ENCODE measurements around the gene ANKDD1B.
"Not testable (repeated sequence)": the region's sequence is repeated elsewhere in the genome, so short reads cannot be mapped to it uniquely, and the experiment has no call there.

The ANKDD1B gene

DNA sequence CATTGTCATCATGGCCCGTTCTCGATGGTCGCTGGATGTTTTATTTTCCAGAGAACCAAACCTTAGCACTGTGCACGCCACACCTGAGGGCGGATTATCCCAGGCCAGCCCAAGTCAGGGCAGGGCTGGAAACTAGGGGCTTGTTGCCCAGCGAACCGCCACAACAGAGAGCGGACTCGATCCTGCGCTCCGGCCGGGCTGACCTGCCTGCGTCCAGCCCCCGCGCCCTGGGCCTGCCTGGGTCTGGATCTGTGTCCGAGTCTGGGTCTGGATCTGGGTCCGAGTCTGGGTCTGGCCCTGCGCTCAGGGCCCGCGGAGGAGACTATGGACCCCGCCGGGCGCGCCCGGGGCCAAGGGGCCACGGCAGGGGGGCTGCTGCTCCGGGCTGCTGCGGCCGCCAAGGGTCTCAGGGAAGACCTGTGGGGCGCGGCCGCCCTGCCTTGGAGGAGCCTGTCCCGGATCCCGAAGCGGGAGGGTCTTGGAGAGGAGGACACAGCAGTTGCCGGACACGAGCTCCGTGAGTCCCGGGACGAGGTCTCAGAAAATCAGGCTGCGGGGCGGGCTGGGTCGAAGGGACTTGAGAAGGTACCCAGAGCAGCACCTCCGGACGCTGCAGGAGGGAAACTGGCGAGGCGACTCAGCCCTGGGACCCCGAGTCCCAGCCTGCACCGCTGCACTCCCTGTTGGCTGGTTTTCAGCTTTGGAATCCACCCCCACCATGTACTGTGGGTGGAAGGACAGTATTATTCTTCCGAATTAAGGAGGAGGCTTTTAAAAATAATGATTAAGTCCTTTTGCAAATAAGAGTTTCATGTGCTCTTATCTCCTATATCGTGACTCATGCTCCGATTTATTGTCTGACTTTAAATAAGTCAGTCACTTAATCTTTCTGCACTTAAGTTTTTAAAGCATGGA lies at the start of gene ANKDD1B:
ANKDD1B (plus strand) TSS at position 143 of the 915 bp plus-strand sequence; CDS start at position 325, 182 bp downstream.
- no peak for DNase-seq

DNA sequence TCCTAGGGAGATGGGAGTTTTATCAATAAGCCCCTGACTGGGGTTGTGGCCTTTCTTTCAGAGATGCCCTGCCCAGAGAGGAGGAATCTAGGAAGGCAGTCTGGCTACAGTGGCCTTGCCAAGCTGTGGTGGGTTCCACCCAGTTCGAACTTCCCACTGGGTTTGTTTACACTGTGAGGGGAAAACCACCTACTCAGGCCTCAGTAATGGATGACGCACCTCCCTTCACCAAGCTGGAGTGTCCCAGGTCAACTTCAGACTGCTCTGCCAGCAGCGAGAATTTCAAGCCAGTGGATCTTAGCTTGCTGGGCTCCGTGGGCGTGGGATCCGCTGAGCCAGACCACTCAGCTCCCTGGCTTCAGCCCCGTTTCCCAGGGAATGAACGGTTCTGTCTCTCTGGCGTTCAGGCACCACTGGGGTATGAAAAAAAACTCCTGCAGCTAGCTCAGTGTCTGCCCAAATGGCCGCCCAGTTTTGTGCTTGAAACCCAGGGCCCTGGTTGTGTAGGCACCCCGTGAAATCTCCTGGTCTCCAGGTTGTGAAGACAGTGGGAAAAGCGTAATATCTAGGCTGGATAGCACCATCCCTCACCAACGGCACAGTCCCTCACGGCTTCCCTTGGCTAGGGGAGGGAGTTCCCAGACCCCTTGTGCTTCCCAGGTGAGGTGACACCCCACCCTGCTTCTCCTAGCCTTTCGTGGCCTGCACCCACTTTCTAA lies 45.1 kb upstream of the ANKDD1B start:
- not testable (repeated sequence) for DNase-seq

DNA sequence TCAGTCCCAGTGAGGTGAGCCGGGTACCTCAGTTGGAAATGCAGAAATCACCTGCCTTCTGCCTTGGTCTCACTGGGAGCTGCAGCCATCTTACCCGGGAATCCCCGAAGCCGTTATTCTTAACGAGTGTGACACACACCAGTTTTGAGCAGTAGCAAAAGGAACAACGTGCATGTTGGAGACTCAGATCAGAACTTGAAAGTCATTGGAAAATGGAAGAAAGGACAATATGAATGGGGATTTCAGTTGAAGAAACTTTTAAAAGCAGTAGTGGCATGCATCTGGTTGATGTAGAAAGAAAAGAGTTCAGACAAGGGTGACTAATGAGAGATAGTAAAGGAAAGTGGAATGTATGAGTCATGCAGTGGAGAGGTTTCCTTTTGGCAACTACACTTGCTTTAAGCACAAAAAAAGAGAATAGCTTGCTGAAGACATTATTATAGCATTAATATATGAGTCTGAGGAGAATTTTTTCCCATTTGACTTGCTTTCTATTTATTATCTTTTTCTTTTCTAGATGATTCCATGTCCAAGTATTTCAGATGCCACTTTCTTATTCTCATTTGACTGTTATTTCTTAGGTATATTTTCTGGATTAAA lies 44.4 kb upstream of the ANKDD1B start:
- no peak for DNase-seq

GRCh38 chr5:75567710-75568109 lies 43.5 kb upstream of the ANKDD1B start:
- no peak for DNase-seq

GRCh38 chr5:75568202-75568601 lies 43.1 kb upstream of the ANKDD1B start:
- no peak for DNase-seq

- DNase-seq = no peak
Measured at GRCh38 chr5:75571547-75571946, 39.7 kb upstream of the ANKDD1B start.

DNA sequence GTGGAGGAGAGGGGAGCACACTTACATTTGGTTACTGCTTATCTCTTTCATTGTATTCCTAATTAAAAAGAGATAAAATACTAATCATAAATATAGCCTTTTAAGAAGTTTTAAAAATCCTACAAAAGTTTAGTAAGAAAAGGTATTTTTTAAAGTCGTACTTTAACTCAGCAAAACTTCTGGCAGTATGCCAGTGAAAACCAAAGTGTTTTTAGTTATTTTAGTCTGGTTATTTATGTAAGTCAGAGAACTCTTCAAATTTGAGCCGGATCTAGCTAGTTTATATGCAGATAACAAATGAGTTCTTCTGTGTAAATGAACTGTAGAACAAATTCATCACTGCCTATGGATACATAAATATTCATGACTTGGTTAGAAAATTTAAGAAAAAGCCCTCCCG lies 36.5 kb upstream of the ANKDD1B start:
- no peak for DNase-seq

- DNase-seq = not testable (repeated sequence)
Measured at GRCh38 chr5:75578280-75578679, 33.0 kb upstream of the ANKDD1B start.

- DNase-seq = no peak
Measured at GRCh38 chr5:75584641-75585040, 26.6 kb upstream of the ANKDD1B start.

- DNase-seq = no peak
Measured at GRCh38 chr5:75588666-75589065, 22.6 kb upstream of the ANKDD1B start.

GRCh38 chr5:75600535-75600934 lies 10.7 kb upstream of the ANKDD1B start:
- DNase-seq = no peak

DNA sequence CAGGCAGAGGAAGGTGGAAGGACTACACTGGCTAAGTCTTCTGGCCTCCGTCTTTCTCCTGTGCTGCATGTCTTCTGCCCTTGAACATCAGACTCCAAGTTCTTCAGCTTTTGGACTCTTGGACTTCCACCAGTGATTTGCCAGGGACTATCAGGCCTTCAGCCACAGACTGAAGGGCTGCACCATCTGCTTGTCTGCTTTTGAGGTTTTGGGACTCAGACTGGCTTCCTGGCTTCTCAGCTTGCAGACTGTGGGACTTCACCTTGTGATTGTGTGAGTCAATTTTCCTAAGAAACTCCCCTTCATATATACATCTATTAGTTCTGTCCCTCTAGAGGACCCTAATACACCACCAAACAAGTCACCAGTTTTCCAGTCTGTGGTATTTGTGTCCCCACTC lies 9.7 kb upstream of the ANKDD1B start:
- no peak for DNase-seq

GRCh38 chr5:75601996-75602395 lies 9.3 kb upstream of the ANKDD1B start:
- DNase-seq = no peak

GRCh38 chr5:75603371-75603770 lies 7.9 kb upstream of the ANKDD1B start:
- DNase-seq = no peak

- DNase-seq = no peak
Measured at GRCh38 chr5:75603821-75604220, 7.4 kb upstream of the ANKDD1B start.

- DNase-seq = not testable (repeated sequence)
Measured at GRCh38 chr5:75607341-75607740, 3.9 kb upstream of the ANKDD1B start.

DNA sequence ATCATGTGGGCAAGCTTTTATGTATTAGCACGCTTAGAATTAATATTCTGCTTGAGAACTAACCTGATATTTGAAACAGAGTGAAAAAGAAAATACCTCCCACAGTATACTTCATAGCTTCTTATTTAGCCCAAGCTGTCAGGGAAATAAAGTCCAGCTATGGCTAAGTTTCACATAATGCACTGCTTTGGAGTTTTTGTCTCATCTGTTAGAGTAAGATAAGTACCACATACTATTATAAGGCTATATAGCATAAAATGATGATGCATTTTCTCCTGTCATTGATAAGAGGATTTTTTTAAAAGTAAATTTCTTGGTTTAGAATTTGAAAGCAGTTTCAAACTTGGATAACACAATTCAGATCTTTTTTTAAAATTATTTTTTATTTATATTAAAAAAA lies 2.4 kb upstream of the ANKDD1B start:
- no peak for DNase-seq

- no peak for DNase-seq
Measured at GRCh38 chr5:75610201-75610600, 1.1 kb upstream of the ANKDD1B start.

GRCh38 chr5:75610859-75611310 lies 368 bp upstream of the ANKDD1B start:
- not testable (repeated sequence) for DNase-seq

GRCh38 chr5:75612226-75612569 lies 945 bp downstream of the ANKDD1B start:
- DNase-seq = no peak

GRCh38 chr5:75612901-75613300 lies 1.6 kb downstream of the ANKDD1B start:
- DNase-seq = no peak

DNA sequence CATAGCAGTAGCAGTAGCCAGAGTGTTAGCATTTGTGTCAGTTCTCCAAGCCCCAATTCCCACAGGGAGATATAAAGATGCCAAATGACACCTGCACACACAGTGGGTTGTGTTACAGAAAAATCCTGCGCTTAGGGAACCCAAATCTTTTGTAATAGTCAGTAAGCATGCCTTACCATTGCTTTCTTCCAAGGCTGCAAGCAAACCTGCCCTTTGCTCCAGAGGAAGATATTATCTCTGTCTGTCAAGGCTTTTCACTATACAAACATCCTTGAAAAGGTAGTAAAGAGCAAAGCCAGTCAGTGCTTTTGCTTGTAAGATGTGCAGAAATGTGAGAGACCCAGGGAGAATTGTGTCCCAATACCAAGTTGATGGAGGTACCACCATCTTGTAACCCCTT lies 2.9 kb downstream of the ANKDD1B start:
- DNase-seq = no peak

DNA sequence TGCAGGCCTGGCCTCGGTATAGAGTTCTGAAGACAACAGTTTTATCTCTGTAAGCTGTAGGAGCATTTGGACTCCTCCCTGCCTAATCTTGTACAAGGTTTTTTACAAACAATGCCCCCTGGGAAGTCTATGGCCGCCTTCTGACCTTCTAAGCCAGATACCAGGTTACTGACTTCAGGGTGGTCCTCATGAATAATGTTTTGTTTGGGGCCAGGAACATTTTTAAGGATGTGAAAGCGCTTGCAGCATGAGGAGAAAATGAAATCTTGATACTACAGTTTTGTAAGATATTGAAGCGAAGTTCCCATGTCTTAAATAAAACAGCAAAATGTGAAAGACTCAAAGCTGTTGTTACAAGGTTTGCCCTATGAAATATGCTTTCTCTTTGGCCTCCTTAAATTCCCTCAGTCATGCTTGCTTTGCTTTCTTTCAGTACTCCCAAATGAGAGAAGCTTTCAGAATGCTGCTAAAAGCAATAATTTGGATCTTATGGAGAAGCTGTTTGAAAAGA lies 5.2 kb downstream of the ANKDD1B start:
- DNase-seq = no peak
